CD4-positive, alpha-beta T cell treated with Interleukin-1 beta for 1 hour (primary cell): Measurements from ENCODE around the gene RADIL.

Source experiments
- DNase-seq, 2 donors: peaks; one replicate each; pipeline ENCODE4 v3.0.0-alpha.2; 2020 to 2022

The RADIL gene

DNA sequence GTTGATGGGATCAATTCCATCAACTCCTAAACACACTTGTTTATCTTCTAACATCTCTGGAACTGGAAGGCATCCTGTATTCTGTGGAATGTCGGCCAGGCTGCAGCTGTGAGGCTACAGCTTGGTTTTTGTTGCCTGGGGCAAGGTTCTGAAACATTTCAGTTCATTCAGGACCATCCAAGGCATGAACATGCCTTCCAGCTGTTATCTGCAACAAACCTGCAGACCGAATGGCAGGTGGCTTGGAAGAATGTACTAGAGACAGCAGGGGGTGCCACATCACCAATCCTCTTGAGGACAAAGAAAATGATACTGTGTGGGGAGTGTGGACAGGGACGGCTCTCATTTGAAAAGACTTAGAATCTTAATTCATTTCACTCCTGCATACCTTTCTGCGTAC, 34.1 kb downstream of the RADIL start:
- peak in 1 of 2 donors; percentile 8 for DNase-seq

DNA sequence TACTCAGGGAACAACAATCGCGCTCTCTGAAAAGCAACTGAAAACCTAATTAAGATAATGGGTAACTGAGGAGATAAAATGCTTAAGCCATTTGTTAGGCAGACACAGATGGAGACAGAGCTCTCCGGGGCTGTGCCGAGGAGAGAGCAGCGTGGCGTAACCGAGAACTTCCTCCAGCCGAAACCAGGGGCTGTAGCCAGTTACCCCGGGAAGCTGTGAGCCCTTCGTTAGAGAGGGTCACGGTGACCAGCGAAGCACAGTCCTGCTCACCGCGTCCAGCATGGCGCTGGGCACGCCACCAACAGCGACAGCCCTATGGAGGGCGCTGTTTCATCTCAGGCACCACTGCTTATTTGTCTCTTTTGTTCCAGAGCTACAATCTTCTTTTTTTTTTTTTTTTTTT, 37.8 kb downstream of the RADIL start:
- DNase-seq, result no peak

DNA sequence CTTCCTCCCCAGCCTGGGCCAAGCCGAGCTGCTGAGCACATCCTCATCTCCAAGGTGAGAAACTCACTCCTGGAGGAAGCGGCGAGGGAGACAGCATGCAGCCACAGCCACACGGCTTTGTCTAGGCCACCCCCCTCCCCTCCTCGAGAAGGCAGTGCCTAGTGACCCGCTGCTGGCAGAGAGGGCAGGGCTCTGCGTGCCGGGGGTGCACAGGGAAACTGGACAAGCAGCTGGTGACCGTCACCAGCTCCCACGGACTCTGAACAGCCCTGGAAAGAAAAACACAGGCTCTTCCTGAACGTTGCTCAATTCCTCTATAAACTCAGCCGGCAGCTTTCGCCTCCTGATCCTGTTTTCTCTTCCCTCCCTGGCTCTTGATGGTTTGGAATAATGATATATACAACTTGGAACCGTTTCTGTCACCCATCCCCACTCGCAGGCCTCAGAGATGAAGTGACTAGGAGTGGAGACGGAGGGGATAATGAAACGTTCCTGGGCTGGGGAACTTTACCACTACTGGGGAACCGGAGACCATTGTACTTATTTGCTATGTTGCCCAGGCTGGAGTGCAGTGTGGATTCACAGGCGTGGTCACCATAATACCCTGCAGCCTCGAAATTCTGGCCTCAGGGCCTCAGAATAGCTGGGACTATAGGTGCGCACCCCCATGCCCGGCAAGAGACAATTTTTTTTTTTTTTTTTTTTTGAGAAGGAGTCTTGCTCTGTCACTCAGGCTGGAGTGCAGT, 41.0 kb downstream of the RADIL start:
- no peak for DNase-seq

DNA sequence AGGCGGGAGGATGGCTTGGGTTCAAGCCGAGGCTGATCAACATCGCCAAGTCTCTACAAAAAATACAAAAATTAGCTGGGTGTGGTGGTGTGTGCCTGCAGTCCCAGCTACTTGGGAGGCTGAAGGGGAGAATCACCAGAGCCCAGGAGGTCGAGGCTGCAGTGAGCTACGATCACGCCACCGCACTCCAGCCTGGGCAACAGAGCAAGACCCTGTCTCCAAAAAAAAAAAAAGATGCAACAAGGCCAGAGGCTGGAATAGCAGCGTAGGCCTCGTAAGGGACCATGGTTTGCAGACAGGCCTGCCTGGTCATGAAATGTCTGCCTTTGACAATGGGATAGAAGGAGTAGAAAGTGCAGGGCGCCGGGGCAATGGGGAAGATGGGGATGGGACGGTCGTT, 41.7 kb downstream of the RADIL start:
- DNase-seq, result no peak

DNA sequence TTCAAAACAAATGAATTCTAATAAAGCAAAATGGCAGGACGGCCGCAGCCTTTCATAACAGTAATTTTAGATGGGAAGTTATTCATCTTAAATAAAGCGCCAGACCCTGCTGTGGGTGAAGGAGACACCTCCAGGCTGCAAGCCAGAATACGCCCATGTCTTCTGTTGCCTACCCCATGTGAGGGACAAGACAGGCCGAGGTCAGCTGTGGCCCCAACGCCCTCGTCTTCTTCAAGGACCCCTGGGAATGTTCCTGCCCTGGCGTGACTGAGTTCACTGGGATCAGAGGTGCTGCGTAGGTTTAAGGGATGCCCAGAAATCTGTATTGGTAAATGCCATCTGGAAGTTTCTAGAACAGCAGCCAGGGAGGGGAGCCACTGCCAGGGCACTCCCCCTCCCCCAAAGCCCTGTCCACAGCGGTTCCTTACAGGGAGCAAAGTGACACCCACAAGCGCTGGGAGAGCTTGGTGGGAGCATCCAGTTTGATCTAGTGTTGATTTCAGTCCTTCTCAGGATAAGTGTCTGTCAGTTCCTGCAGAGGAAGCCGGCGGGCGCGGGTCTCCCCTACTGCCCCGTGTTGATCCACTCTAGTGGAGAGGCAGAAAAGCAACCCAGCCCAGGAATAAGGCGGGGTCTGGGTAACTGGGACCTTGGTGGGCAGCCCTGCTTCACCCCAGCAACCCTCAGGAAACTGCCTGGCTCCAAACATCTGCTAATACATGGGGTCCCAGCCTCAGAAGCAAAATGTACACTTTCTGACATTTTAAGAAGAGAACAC, 42.3 kb downstream of the RADIL start:
- DNase-seq, result no peak

DNA sequence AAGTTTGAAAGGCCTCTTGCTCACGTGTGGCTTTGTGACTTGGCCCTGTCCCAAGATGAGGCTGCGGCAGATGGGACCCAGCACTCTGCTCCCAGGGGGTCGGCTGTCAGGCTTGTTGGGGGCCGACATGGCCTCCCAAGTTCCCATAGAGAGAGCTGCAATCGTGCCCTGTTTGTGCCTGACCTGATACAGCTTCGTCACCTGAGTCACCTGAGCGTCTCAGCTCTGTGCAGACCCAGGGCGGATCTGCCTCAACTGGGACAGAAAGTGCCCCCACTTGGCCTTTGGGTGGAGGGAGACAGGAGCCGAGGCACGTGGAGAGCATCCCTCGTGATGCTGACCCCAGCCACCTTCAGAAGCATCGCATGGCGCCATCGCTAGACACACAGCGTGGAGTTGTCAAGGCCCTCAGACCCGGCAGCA, 43.4 kb downstream of the RADIL start:
- DNase-seq, result no peak

DNA sequence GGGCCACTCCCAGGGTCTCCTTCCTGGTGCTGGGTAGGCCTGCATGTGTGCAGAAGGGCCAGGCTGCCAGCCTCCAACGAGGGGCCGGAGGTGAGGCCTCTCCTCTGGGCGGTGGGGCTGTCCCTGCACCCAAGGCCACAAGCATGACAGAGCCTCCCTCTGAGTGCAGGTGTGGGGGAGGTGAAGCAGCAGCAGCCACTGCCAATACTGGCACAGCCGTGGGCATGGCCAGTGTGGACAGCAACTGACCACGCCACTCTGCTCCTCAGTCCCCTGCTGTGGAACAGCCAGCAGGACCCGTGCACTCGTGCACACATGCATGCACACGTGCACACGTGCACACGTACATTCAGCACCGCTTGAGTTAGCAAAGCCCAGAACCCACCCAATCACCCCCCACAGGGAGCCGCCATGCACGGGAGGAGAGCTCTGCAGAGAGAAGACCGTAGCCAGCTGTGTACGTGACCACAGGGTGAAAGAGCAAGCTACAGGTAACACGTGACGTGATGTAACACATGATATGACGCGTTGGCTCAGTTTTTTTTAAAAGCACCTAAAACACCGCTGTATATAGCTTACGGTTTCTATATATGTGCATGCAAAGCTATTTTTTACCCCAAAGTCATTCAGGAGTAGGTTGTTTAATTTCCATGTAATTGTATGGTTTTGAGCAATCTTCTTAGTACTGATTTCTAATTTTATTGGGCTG, 44.7 kb downstream of the RADIL start:
- DNase-seq, result no peak

DNA sequence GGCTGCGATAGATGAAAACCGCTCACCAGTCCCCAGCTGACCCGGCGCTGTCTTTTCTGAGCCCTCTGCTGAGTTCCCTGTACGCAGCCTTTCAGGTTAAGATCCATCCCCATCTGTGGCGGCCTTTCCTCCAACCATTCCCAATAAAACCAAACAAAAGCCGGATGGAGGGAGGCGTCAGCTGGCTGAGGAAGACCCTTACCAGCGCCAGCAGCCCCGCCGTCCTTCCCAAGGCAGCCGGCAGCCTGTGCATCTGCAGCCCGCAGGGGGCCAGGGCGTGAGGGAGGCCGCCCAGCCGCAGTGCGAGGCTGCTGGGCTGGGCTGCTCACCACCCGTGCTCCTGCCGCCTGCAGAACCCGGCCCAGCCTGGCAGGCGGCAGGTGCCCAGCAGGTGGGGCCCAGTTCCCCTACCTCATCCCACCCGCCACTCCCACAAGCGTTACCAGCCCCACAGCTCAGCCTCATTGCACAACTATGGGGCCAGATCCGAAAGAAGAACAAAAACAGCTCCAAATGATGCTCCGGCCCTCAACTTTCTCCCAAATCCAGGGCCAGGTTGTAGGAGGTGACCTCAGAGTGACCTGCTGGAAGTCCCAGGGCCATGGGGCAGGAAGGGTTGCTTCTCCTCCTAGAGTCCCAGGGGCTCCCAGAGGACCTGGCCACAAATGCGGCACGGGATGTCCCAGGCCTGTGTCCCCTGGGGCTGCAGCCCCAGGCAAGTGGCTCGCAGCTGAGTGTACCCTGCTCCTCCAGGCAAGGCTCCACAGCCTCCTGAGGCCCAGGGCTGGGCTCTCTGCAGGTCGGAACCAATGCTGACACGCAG, 45.5 kb downstream of the RADIL start:
- no peak for DNase-seq

DNA sequence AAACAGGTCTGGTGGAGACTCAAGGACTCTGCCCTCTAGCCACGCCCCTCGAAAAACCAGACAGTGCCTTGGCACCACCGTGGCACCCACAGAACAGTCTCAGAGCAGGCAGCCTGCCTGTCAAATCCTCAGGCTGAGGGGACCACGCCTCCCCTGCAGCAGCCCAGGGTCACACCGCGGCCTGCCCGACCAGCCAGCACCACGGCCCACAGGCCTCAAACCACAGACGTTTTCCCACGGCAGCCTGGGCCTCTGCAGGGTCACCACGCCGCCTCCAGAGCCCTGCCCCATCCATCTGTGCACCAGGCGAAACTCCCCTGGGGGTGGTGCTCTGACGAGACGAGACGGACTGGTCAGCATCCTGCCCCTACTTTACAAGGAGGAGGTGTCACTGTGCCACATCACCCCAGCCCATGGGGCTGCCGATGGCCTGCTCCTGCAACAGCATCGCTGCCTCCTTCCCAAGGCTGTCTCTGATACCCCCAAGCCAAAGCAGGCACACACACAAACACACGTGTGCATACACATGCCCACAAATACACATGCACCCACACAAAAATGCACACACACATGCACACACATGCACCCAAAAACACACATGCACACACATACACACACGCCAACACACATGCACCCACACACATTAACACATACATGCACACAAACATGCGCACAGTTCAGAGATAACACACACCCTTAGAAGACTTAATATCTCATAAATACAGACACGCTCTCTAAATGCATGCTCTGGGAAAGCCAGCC, 46.3 kb downstream of the RADIL start:
- no peak for DNase-seq

DNA sequence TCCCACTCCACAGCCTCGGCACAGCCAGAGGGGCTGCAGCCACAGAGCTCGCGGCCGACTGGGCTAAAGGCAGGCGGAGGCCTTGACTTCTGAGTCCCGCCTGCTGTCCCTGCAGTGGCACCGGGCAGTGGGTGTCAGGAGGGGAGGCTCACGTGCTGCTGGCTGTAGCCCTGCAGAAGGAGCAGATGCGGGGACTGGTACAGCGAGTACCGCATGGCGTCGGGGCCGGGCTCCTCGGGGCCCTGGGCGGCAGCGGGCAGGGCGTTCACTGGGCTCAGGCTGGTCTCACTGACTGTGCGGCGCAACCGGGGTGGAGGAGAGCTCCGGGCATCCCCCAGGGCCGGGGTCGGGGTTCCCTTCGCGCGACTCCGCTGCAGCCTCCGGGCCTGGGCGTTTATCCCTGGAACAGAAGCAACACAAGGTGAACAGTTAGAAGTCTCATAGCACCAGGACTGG, 47.3 kb downstream of the RADIL start:
- no peak for DNase-seq

DNA sequence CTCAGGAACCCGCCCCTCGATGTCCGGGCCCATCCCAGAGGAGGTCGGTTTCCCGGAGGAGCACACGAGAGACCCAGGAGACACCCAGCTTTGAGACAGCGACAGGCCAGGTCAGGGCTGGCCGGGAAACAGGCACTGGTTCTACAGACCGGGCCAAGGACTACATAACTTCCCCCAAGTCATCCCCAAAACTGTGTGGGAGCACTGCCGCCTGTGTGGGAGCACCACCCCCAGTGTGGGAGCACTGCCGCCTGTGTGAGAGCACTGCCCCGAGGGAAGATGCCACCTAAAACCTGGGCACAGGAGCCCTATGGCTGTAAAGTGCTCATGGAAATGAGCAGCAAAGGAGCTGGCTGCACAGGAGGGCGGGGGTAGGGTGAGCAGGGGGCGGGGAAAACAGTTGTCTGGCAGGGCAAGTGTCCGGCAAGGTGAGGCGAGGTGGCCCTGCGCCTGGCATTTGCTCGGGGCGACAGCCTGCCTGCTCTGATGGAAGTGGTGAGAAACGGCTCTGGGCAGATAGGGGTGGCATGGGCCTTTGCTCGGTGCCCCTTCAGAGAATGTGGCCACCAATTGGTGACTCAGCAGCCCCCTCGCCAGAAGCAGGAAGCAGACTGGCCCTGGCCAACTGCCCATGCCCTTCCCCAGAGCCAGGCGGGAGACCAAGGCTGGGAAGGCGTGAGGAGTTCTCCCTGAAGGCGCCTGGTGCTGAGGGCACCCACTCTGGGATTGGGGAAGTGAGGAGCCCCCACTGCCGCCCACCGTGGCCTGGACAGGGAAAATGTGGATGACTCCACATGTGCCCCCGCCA, 47.9 kb downstream of the RADIL start:
- no peak for DNase-seq

DNA sequence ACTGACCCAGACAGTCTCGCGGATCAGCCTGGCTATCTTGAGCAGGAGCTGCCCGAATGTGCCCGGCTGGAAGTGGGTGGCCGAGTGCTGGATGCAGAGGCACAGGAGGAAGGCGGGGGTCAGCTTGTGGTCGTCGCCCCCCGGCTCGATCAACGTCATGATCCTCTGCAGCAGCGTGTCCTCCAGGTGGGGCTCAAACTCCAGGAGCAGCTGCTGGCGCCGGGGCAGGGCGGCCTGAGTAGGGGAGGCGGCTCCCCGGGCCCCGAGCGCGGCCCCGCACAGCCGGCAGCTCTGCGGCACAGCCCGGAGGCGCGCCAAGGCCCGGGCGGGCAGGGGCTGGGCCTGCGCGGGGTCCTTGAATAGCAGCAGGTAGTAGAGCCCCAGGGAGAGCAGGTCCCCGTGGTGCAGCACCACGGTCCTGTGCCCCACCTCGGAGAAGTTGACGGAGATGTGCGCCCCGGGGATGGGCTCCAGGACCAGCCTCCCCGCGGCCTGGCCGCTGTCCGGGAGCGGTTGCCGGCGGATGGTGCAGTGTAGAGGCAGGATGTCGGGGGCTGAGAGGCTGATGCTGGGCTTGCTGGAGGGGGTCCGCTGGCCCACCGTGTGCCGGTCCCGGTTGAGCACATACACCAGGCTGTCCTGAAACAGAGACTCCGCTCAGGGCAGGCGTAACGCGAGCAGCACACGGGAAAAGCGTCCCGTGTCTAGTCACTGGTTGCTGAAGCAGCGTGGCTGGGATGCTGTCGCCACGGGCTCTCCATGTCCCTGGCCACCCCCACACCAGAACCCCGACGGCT, 48.7 kb downstream of the RADIL start:
- DNase-seq, result no peak

DNA sequence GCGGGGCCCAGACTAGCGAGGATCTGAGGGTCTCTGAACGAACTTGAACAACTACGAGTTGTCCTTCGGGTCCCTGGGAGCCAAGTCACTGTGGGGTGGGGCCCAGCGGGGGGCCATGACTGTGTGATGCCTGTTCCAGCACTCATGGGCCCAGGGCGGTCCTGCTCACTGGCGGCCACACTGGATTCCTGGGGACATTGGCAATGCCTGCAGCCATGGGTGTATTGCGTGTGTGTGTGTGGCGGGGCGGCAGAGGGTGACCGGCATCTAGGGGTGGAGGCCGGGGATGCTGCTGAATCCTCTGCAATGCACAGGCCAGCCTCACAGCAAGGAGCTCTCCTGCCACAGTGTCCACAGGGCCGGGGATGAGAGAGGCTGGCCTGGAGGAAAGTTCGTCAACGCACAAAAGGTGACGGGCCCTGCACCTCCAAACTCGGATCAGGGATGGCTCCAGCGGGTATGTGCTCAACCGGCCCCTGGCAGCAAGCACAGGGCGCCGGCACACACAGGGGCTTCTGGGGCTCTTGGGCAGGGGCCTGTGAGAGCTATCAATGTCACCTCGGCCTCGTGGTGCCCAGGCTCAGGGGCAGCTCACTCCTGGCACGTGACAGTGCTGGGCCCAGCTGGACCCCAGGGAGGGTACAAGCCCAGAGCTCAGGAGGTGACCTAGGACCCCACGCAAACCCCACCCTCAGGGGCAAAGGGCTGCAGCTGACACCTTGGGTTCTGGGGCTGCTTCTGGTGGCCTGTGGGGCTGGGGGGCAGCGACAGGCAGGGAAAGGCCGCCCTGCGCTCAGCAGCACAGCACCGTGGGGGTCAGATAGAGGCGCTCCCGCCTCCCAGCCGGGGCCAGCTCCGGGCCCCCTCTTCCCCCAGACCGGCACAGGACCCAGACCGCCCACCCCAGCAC, 49.6 kb downstream of the RADIL start:
- DNase-seq, result no peak

DNA sequence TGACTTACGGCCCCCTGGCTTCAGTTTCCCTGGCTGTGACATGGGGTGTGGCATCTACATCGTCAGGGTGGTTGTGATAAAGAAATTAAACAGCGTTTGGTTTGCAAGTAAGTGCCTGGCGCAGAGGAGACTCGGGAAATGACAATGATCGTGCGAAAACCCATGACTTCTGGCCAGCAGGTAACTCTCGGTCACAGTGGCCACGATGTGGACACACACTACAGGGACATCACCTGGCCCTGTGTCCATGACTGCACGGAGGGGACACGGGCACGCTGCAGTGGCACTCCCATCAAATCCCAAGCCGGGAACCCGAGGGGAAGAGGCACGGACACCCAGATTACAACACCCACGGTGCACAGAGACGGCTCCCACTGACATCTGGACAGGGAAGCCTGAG, 50.3 kb downstream of the RADIL start:
- DNase-seq, result no peak

DNA sequence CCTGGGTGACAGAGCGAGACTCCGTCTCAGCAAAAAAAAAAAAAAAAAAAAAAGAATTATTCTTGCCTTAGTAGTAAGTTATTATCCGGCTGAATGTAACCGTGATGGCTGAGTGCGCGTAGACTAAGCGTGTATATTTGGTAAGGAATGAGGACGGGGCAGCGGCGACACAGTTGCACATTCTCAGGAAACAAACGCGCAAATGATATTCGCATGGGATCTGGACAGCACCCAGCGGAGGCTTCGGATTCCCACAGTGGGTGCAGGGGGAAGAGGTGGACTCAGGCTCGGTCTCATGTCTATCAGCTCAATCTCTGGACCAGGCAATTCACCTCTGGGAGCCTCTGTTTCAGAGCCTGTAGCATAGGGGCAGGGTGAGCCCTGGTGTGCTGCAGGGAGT, 50.8 kb downstream of the RADIL start:
- DNase-seq, result no peak

DNA sequence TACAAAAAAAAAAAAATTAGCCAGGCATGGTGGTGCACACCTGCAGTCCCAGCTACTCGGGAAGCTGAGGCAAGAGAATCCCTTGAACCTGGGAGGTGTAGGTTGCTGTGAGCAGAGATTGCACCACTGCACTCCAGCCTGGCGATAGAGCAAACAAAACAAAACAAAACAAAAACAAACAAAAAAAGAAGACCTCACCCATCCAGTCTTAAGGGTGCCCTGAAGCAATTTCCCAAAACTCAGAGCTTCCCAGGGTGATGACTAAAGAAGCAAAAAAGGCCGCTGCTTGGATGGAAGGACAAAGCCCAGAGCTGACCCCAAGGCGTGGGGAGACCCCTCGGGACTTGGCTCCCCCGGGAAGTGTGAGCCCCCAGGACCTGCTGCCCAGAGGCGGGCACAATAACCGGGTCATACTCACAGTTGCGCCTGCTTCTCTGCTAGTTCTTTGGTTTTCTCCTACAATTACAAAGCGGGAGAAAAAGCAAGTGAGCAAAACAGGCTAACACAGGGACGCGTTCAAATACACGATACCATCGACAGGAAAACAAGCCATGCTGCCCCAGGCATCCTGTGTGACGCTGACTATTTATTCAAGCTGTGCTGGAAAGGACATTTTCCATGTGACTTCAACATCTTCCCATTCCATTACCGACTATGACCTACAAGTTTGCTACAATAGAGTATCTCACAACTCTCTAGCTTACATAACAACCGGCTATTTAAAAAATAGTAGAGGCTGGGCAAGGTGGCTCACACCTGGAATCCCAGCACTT, 51.6 kb downstream of the RADIL start:
- no peak for DNase-seq

DNA sequence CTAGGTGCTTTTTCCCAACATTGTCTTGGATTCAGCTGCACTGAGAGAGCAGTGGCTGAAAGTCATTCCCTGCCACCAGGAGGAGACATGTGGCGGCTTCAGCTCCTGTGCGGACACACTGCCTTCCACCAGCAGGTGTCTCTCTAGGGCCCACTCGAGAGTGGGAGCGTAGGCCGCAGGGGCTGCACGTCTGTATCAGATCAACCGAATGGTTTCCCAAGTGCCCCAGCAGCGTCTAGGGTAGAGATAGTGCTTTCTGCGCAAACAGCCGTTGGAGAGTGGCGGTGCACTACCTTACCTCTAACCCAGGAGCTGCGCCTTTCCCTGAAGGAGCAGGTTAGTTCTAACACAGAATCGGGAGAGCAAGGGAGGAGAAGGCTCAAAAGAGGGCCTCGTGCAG, 53.3 kb downstream of the RADIL start:
- peak; percentile 56 to 61 for DNase-seq

DNA sequence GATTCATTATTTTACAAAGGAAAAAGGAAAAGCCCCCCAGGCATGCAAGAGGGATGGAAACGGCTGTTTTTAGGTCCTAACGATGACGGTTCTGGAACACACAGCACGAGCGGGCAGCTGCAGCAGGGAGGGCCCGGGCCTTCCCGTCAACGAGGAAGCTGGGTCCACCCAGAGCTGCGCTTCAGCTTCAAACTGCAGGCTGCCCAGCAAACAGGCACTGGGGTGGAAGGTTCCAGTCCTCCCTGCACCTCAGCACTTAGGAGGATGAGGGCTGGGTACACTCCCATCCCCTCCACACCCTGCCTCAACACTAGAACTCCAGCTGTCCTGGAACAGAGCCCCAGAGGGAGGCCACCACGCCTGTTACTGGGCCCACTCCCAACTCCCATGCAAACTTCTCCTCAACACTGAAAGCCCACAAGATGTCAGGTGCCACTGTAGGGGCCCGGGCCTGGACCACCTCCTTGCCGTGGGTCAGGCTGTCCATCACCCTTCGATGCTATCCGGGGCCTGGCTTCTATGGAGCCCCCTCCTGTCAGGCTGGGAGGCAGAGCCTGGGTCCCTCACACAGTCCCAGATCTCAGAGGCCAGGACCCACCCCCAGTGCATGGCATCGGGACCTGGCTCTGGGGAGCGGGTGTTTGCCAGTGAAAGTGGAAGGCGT, 54.7 kb downstream of the RADIL start:
- no peak for DNase-seq
